CD8-positive, alpha-beta memory T cell (primary cell): ENCODE data around the gene FOSB. TPM values are rescaled to one million over a fixed set of nuclear protein-coding genes. Genes with fewer than 3 reads are reported as not detected.
A peak's percentile ranks its signal among the peaks of the same experiment; 100 is the strongest.

ENCODE experiments used
- CTCF ChIA-PET: fragments of 350-600 bp; sonication (Branson Sonifier 250); formaldehyde crosslinking; loops from one replicate; lab custom pipeline; 2021; ENCODE audit warnings: antibody characterized with exemption; lab: Charles Lee
- POLR2A ChIA-PET: fragments of 350-600 bp; sonication (Branson Sonifier 250); formaldehyde crosslinking; loops from one replicate; lab custom pipeline; 2021; ENCODE audit warnings: antibody characterized with exemption; lab: Charles Lee
- DNase-seq, 5 donors: peaks; one replicate each; pipeline versions ENCODE4 v3.0.0 to v3.0.0-alpha.2; 2020 to 2022; ENCODE audit warnings: mixed read lengths in 1 of 5
- H3K27ac ChIP-seq: one replicate; pipeline ENCODE4 v1.7.0; 2013; ENCODE audit warnings: low read depth, mild to moderate bottlenecking, low read length, moderate library complexity
- H3K27me3 ChIP-seq: 2 replicates; pipeline ENCODE4 v1.7.0; 2013; ENCODE audit warnings: low read length, mild to moderate bottlenecking; ENCODE audit not compliant: insufficient read depth, poor library complexity, severe bottlenecking
- H3K36me3 ChIP-seq: 2 replicates; pipeline ENCODE4 v1.7.0; 2013; ENCODE audit warnings: mild to moderate bottlenecking, low read length, moderate library complexity; ENCODE audit not compliant: insufficient read depth
- H3K4me1 ChIP-seq: 2 replicates; pipeline ENCODE4 v1.7.0; 2013; ENCODE audit warnings: mild to moderate bottlenecking, low read length, moderate library complexity; ENCODE audit not compliant: insufficient read depth
- H3K4me3 ChIP-seq: 2 replicates; pipeline ENCODE4 v1.7.0; 2013; ENCODE audit warnings: mild to moderate bottlenecking, low read length
- H3K9me3 ChIP-seq: 2 replicates; pipeline ENCODE4 v1.7.0; 2013; ENCODE audit warnings: mild to moderate bottlenecking, low read length
- H3K27ac Mint-ChIP-seq, 8 donors: one replicate each; pipeline ENCODE4 v1.8.0; 2020 to 2021; ENCODE audit warnings: mixed read lengths in 8 of 8, mild to moderate bottlenecking in 6 of 8, inconsistent platforms in 3 of 8, moderate library complexity in 3 of 8
- H3K27me3 Mint-ChIP-seq, 2 donors: one replicate each; pipeline ENCODE4 v1.8.0; 2020 to 2021; ENCODE audit warnings: mixed read lengths in 2 of 2, mild to moderate bottlenecking in 1 of 2, moderate library complexity in 1 of 2
- H3K36me3 Mint-ChIP-seq, 3 donors: one replicate each; pipeline ENCODE4 v1.8.0; 2020 to 2021; ENCODE audit warnings: mixed read lengths in 3 of 3, inconsistent platforms in 1 of 3, mild to moderate bottlenecking in 1 of 3
- H3K4me1 Mint-ChIP-seq, 3 donors: one replicate each; pipeline ENCODE4 v1.8.0; 2020 to 2021; ENCODE audit warnings: mixed read lengths in 3 of 3, inconsistent platforms in 1 of 3, mild to moderate bottlenecking in 1 of 3
- H3K4me3 Mint-ChIP-seq, 7 donors: one replicate each; pipeline ENCODE4 v1.8.0; 2020 to 2021; ENCODE audit warnings: mixed read lengths in 7 of 7, mild to moderate bottlenecking in 6 of 7, moderate library complexity in 4 of 7, inconsistent platforms in 2 of 7
- H3K9me3 Mint-ChIP-seq, 5 donors: one replicate each; pipeline ENCODE4 v1.8.0; 2020 to 2022; ENCODE audit warnings: mixed read lengths in 5 of 5, mild to moderate bottlenecking in 3 of 5, moderate library complexity in 2 of 5, inconsistent platforms in 1 of 5
- polyA plus RNA-seq: library from polyadenylated mRNA; unstranded; fragments of 300-500 nt; fragmentation: Illumina TruSeq; gene quantifications from one replicate; pipeline ENCODE4 v1.2.3, GENCODE V29; 2021
- total RNA-seq, 2 experiments: library from RNA; stranded (reverse); gene quantifications; one replicate each; pipeline ENCODE4 v1.2.3, GENCODE V29; 2021

The FOSB gene
- total and polyA plus RNA-seq, 3 experiments from 2014 or later, result 21.6 to 48.2 (median 22.1) TPM

DNA sequence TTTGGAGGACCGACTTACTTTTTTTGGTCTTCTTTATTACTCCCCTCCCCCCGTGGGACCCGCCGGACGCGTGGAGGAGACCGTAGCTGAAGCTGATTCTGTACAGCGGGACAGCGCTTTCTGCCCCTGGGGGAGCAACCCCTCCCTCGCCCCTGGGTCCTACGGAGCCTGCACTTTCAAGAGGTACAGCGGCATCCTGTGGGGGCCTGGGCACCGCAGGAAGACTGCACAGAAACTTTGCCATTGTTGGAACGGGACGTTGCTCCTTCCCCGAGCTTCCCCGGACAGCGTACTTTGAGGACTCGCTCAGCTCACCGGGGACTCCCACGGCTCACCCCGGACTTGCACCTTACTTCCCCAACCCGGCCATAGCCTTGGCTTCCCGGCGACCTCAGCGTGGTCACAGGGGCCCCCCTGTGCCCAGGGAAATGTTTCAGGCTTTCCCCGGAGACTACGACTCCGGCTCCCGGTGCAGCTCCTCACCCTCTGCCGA lies 409 bp downstream of the FOSB start:
- H3K27me3 ChIP-seq, result no peaks in the 10 kb centered on the region
- H3K4me1 ChIP-seq, result peaks cover 18% of the 10 kb centered on the region
- POLR2A ChIA-PET, result interaction anchor here (0.7 to 3.6 kb wide), 8 partner anchors 10 to 44 kb away, joined by 3 to 45 read pairs (median 8); no protein-coding TSS in a partner anchor
- H3K36me3 ChIP-seq, result no peaks in the 10 kb centered on the region
- Mint-ChIP-seq H3K36me3 (peaks cover 3 to 42% (median 5%) of the 10 kb centered on the region in 3 donors), H3K4me1 (peaks cover 23 to 53% (median 29%) of the 10 kb centered on the region in 3 donors), H3K9me3 (peaks cover 0 to 6% (median 3%) of the 10 kb centered on the region in 5 donors), H3K27ac (peak overlapping the region; percentile 98 to 99 (median 99)), H3K27me3 (peaks cover 10 to 50% of the 10 kb centered on the region in 2 donors), H3K4me3 (peak overlapping the region; percentile 93 to 99 (median 95))
- H3K4me3 ChIP-seq, result peak overlapping the region; percentile 96
- peak overlapping the region; percentile 100 for H3K27ac ChIP-seq
- CTCF ChIA-PET, result interaction anchor here (0.7 to 16.7 kb wide), 10 partner anchors 9 to 173 kb away, joined by 3 to 455 read pairs (median 7); no protein-coding TSS in a partner anchor
- H3K9me3 ChIP-seq, result no peaks in the 10 kb centered on the region
- peak in 1 of 5 donors; percentile 30 for DNase-seq

DNA sequence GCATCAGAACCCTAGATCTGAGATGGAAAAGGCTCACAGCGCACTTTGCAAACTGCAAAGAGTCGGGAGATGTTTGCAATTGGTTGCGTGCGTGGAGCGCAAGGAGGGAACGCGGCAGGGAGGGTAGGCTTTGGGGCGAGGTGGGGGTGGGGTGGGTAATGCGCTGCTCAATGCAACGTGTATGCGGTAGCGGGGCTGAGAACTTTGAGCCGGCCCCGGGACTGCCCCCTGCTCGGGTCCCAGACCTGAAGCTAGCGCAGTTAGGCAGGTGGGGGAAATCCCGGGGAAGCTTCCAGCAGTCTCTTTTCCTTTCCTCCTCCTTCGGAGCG lies 971 bp downstream of the FOSB start:
- Histone ChIP-seq H3K4me3 (peak overlapping the region; percentile 96), H3K27ac (peak overlapping the region; percentile 100), H3K4me1 (peaks cover 18% of the 10 kb centered on the region), H3K27me3 (no peaks in the 10 kb centered on the region), H3K36me3 (no peaks in the 10 kb centered on the region), H3K9me3 (no peaks in the 10 kb centered on the region)
- Mint-ChIP-seq H3K36me3 (peaks cover 3 to 46% (median 5%) of the 10 kb centered on the region in 3 donors), H3K27me3 (peaks cover 10 to 56% of the 10 kb centered on the region in 2 donors), H3K27ac (peak overlapping the region; percentile 98 to 99 (median 99)), H3K4me3 (peak overlapping the region; percentile 93 to 99 (median 95)), H3K4me1 (peaks cover 23 to 53% (median 29%) of the 10 kb centered on the region in 3 donors), H3K9me3 (peaks cover 0 to 6% (median 3%) of the 10 kb centered on the region in 5 donors)
- ChIA-PET CTCF (interaction anchor here (0.9 to 16.7 kb wide), 7 partner anchors 9 to 41 kb away, joined by 3 to 455 read pairs (median 15); no protein-coding TSS in a partner anchor), POLR2A (interaction anchor here (0.6 to 3.6 kb wide), 10 partner anchors 10 to 578 kb away, joined by 3 to 45 read pairs (median 6); partner anchors contain the start of gene TOMM40)
- peak in 3 of 5 donors; percentile 60 to 90 (median 67) for DNase-seq

DNA sequence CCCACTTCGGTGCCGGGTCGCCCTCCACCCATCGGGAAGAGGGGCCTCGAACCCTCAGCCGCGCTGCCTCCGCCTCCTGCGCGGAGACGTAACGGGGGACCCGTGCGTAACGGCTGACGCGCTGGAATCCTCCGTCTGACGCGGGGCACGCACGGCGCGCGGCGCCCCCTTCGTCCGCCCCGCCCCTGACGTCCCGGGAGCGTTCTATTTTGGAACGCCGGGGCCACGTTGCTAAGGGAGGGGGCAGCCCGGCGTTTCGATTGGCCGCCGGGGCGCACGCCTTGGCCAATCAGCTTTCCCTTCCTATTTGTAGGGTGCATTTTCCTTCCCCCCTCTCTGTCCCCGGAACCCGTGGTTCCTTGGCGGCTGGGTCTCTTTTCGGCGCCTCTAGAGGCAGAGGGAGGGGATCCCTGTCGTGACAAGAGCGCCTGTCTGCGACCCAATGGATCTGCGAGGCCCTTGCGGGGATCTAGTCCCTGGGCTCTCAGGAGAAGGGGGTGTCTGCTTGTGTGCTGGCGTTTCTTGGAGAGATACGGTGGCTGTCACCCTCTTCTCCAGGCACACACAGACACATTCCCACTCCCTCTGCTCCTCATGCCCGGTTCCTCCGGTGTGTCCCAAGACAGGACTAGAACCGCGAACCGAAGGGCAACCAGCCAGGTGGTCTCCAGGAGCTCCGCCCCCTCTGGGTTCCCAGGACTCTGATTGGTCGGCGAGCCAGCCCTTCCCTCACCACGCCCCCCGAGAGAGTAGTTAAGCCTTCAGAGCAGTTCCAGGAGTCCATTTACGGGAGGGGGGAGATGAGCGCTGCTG lies 1.5 kb downstream of the FOSB start:
- Histone ChIP-seq H3K27ac (peak overlapping the region; percentile 100), H3K9me3 (no peaks in the 10 kb centered on the region), H3K27me3 (no peaks in the 10 kb centered on the region), H3K4me3 (peak overlapping the region; percentile 96), H3K4me1 (peaks cover 18% of the 10 kb centered on the region), H3K36me3 (no peaks in the 10 kb centered on the region)
- ChIA-PET CTCF (interaction anchor here (0.8 to 16.7 kb wide), 9 partner anchors 9 to 172 kb away, joined by 3 to 455 read pairs (median 6); no protein-coding TSS in a partner anchor), POLR2A (interaction anchor here (0.6 to 3.6 kb wide), 12 partner anchors 8 to 579 kb away, joined by 3 to 45 read pairs (median 6); partner anchors contain the start of gene TOMM40)
- H3K36me3 Mint-ChIP-seq, result peaks cover 3 to 48% (median 5%) of the 10 kb centered on the region in 3 donors
- H3K4me3 Mint-ChIP-seq, result peak overlapping the region; percentile 93 to 99 (median 95)
- peaks cover 0 to 6% (median 3%) of the 10 kb centered on the region in 5 donors for H3K9me3 Mint-ChIP-seq
- peak overlapping the region; percentile 98 to 99 (median 99) for H3K27ac Mint-ChIP-seq
- peaks cover 26 to 53% (median 29%) of the 10 kb centered on the region in 3 donors for H3K4me1 Mint-ChIP-seq
- peaks cover 10 to 61% of the 10 kb centered on the region in 2 donors for H3K27me3 Mint-ChIP-seq
- DNase-seq, result peak; percentile 78 to 98 (median 93)

DNA sequence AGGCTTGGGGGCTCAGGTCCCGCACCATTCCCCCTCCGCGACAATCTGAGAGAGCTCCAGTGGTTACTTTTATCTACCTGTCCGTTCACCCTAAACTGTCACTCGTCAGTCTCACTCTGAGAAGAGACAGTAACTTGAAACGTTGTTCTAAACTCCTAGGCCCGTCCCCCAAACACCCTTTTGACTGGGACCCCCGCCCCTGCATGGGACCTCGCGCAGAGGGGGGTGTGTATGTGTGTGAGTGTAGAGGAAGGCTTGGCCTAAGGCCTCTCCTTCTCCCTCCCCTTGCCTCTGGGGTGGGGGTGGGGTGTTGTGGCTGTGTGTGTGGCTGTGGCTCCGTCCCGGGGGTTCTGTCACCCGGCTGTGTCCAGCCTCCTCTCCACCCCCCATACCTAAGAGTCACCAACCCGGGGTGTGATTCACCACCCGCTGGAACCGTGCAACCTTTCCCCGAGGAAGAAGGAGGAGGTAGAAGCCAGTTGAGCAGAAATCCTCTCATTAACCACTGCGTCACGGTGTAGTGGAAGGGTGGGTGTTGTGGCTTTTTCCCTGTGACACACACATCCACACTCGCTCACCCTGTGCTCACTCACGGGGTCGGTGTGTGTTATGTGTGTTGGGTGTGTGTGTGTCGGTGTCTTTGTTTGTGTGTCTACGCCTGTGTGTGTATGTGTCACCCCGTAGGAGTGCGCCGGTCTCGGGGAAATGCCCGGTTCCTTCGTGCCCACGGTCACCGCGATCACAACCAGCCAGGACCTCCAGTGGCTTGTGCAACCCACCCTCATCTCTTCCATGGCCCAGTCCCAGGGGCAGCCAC lies 2.4 kb downstream of the FOSB start:
- Mint-ChIP-seq H3K27ac (peak overlapping the region; percentile 98 to 99 (median 99)), H3K4me3 (peak overlapping the region; percentile 93 to 99 (median 95)), H3K4me1 (peaks cover 31 to 61% (median 37%) of the 10 kb centered on the region in 3 donors), H3K36me3 (peaks cover 5 to 49% (median 5%) of the 10 kb centered on the region in 3 donors), H3K27me3 (peaks cover 4 to 63% of the 10 kb centered on the region in 2 donors), H3K9me3 (peaks cover 0 to 9% (median 3%) of the 10 kb centered on the region in 5 donors)
- DNase-seq, result peak in 3 of 5 donors; percentile 67 to 81 (median 69)
- Histone ChIP-seq H3K27me3 (no peaks in the 10 kb centered on the region), H3K4me3 (peak overlapping the region; percentile 96), H3K27ac (peak overlapping the region; percentile 100), H3K4me1 (peaks cover 22% of the 10 kb centered on the region), H3K36me3 (no peaks in the 10 kb centered on the region), H3K9me3 (no peaks in the 10 kb centered on the region)
- POLR2A ChIA-PET, result interaction anchor here (0.6 to 3.6 kb wide), 8 partner anchors 8 to 580 kb away, joined by 3 to 45 read pairs (median 8); partner anchors contain the start of gene TOMM40
- CTCF ChIA-PET, result interaction anchor here (0.8 to 16.7 kb wide), 7 partner anchors 8 to 171 kb away, joined by 3 to 455 read pairs (median 15); no protein-coding TSS in a partner anchor

DNA sequence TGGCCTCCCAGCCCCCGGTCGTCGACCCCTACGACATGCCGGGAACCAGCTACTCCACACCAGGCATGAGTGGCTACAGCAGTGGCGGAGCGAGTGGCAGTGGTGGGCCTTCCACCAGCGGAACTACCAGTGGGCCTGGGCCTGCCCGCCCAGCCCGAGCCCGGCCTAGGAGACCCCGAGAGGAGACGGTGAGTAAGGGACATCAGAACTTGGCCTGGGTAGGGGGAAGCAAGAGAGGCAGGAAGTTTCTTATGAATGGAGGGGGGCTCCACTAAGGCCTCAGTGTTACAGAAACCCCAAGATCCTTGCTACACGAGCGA lies 2.9 kb downstream of the FOSB start:
- H3K27ac ChIP-seq, result no peak overlapping the region
- peaks cover 5 to 49% (median 5%) of the 10 kb centered on the region in 3 donors for H3K36me3 Mint-ChIP-seq
- H3K27me3 Mint-ChIP-seq, result peaks cover 4 to 68% of the 10 kb centered on the region in 2 donors
- peak overlapping the region; percentile 93 to 99 (median 95) for H3K4me3 Mint-ChIP-seq
- ChIA-PET POLR2A (interaction anchor here (1.4 kb wide), 1 partner anchor 31 kb away, joined by 3 read pairs; no protein-coding TSS in a partner anchor), CTCF (interaction anchor here (16.7 kb wide), 1 partner anchor 31 kb away, joined by 455 read pairs; no protein-coding TSS in a partner anchor)
- no peaks in the 10 kb centered on the region for H3K9me3 ChIP-seq
- H3K27ac Mint-ChIP-seq, result peak overlapping the region; percentile 77 to 99 (median 99)
- H3K36me3 ChIP-seq, result no peaks in the 10 kb centered on the region
- H3K27me3 ChIP-seq, result no peaks in the 10 kb centered on the region
- no peak overlapping the region for H3K4me3 ChIP-seq
- peaks cover 0 to 9% (median 3%) of the 10 kb centered on the region in 5 donors for H3K9me3 Mint-ChIP-seq
- H3K4me1 Mint-ChIP-seq, result peaks cover 37 to 65% (median 38%) of the 10 kb centered on the region in 3 donors
- peak in 2 of 5 donors; percentile 20 to 57 for DNase-seq
- H3K4me1 ChIP-seq, result peaks cover 23% of the 10 kb centered on the region

DNA sequence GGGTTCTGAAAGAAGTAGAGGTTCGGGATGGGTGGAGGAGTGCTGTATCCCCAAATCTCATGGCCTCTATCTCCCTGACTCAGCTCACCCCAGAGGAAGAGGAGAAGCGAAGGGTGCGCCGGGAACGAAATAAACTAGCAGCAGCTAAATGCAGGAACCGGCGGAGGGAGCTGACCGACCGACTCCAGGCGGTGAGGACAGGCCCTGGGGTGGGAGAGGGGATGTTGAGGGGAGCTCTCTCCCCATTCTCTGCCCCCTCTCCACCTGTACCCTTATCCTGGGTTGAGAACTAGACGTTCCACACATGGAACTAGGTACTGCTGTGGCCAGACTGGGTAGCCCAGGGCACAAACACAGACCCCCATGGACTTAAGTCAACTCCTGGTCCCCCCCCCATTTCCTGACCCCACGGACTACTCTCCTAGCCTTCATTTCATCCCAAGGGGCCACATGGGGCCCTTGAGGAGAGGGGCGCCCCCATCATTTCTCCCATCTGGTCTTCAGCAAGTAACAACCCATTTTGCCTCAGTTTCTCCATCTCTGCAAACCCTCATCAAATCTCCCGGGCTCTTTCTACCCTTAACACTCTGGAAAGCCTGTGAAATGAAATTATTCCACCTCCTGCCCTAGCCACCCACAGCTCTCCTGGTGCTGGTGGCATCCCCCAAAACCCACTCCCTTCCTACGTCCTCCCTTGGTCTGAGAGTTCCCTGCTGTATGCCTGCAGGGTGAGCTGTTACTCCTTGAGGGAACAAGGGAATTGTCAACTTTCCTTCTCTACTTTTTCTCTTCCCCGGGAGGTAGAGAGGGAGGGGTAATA lies 3.5 kb downstream of the FOSB start:
- H3K9me3 ChIP-seq, result no peaks in the 10 kb centered on the region
- peak in 2 of 5 donors; percentile 55 to 63 for DNase-seq
- peak overlapping the region; percentile 3 to 99 (median 98) for H3K27ac Mint-ChIP-seq
- peaks cover 5 to 49% (median 5%) of the 10 kb centered on the region in 3 donors for H3K36me3 Mint-ChIP-seq
- H3K4me3 ChIP-seq, result no peak overlapping the region
- ChIA-PET CTCF (interaction anchor here (1.5 to 16.7 kb wide), 2 partner anchors 13 to 31 kb away, joined by 4 to 455 read pairs; no protein-coding TSS in a partner anchor), POLR2A (interaction anchor here (1.4 kb wide), 1 partner anchor 32 kb away, joined by 3 read pairs; no protein-coding TSS in a partner anchor)
- H3K4me1 Mint-ChIP-seq, result peaks cover 40 to 68% (median 40%) of the 10 kb centered on the region in 3 donors
- H3K27me3 Mint-ChIP-seq, result peaks cover 4 to 71% of the 10 kb centered on the region in 2 donors
- peaks cover 0 to 9% (median 3%) of the 10 kb centered on the region in 5 donors for H3K9me3 Mint-ChIP-seq
- peaks cover 23% of the 10 kb centered on the region for H3K4me1 ChIP-seq
- H3K27ac ChIP-seq, result no peak overlapping the region
- H3K4me3 Mint-ChIP-seq, result peak overlapping the region; percentile 93 to 99 (median 95)
- no peaks in the 10 kb centered on the region for H3K36me3 ChIP-seq
- H3K27me3 ChIP-seq, result no peaks in the 10 kb centered on the region
